GM18498 (cell line): Measurements from ENCODE around the gene RBM28.

Experiments used
- ATAC-seq: cut with Tn5 transposase; IDR thresholded peaks from one replicate; pipeline ENCODE4 v1.9.1; 2021; ENCODE audit warnings: mild to moderate bottlenecking, moderate library complexity; ENCODE audit not compliant: unreplicated experiment

RBM28 gene

GRCh38 chr7:128263420-128263819, 80.3 kb downstream of the RBM28 start:
- no peak for ATAC-seq

GRCh38 chr7:128262273-128263028, 81.3 kb downstream of the RBM28 start:
- ATAC-seq: no peak

GRCh38 chr7:128260069-128260795, 83.5 kb downstream of the RBM28 start:
- ATAC-seq: no peak

GRCh38 chr7:128259131-128260061, 84.3 kb downstream of the RBM28 start:
- ATAC-seq: no peak

GRCh38 chr7:128257458-128257857, 86.2 kb downstream of the RBM28 start:
- ATAC-seq: no peak

- ATAC-seq: no peak
These were observed 88.4 kb downstream of the RBM28 start for GRCh38 chr7:128255271-128255670.

GRCh38 chr7:128254470-128254869, 89.2 kb downstream of the RBM28 start:
- ATAC-seq: no peak

- no peak for ATAC-seq
These were observed 90.0 kb downstream of the RBM28 start for GRCh38 chr7:128253701-128254100.

- ATAC-seq: no peak
These were observed 92.4 kb downstream of the RBM28 start for GRCh38 chr7:128251337-128251736.
